Neural cell (in vitro differentiated cells): ENCODE measurements around the gene TOM1. TPM values are rescaled to one million over a fixed set of nuclear protein-coding genes. Genes with fewer than 3 reads are reported as not detected.

Experiments used
- H2AFZ ChIP-seq: fragments of 200-600, 300-800 bp; sonication (generic), shearing (Covaris generic); 2 replicates; pipeline ENCODE4 v1.6.0; 2014; ENCODE audit warnings: low read depth, mild to moderate bottlenecking, antibody characterized with exemption, low read length, moderate library complexity
- H3F3A ChIP-seq: fragments of 200-600 bp; shearing (Covaris generic); 2 replicates; pipeline ENCODE4 v1.6.1; 2016; ENCODE audit warnings: mild to moderate bottlenecking, moderate library complexity, mixed read lengths, antibody characterized with exemption, low read length; ENCODE audit not compliant: insufficient read depth, poor library complexity, severe bottlenecking
- H3K27ac ChIP-seq: fragments of 200-600, 300-800 bp; sonication (generic), shearing (Covaris generic); 2 replicates; pipeline ENCODE4 v1.5.1; 2014; ENCODE audit warnings: mild to moderate bottlenecking, low read length, moderate library complexity
- H3K27me3 ChIP-seq: fragments of 300-800, 200-600 bp; sonication (generic), shearing (Covaris generic); 2 replicates; pipeline ENCODE4 v1.6.0; 2014; ENCODE audit warnings: mild to moderate bottlenecking, low read depth, low read length, moderate library complexity; ENCODE audit not compliant: insufficient read depth
- H3K36me3 ChIP-seq: fragments of 300-800, 200-600 bp; sonication (generic), shearing (Covaris generic); 2 replicates; pipeline ENCODE4 v1.5.1; 2014; ENCODE audit warnings: mild to moderate bottlenecking, antibody characterized with exemption, low read length, moderate library complexity; ENCODE audit not compliant: insufficient read depth
- H3K4me2 ChIP-seq: fragments of 300-800, 200-600 bp; sonication (generic), shearing (Covaris generic); 2 replicates; pipeline ENCODE4 v1.6.0; 2014; ENCODE audit warnings: mild to moderate bottlenecking, low read length
- H3K4me3 ChIP-seq: fragments of 300-800, 200-600 bp; sonication (generic), shearing (Covaris generic); 2 replicates; pipeline ENCODE4 v1.5.1; 2014; ENCODE audit warnings: mild to moderate bottlenecking, low read length, moderate library complexity
- H3K79me2 ChIP-seq: fragments of 200-600 bp; shearing (Covaris generic); replicated peaks from 2 replicates; pipeline ENCODE4 v1.6.0; 2014; ENCODE audit warnings: mild to moderate bottlenecking, low read length, moderate library complexity; ENCODE audit not compliant: insufficient read depth
- H3K9ac ChIP-seq: fragments of 300-800, 200-600 bp; sonication (generic), shearing (Covaris generic); 2 replicates; pipeline ENCODE4 v1.6.1; 2016; ENCODE audit warnings: mild to moderate bottlenecking, low read length, mixed read lengths
- H3K9me2 ChIP-seq: fragments of 200-600 bp; shearing (Covaris generic); 2 replicates; pipeline ENCODE4 v1.6.1; 2016; ENCODE audit warnings: mild to moderate bottlenecking, low read length, mixed read lengths; ENCODE audit not compliant: insufficient read depth
- H3K9me3 ChIP-seq: fragments of 200-600, 300-800 bp; sonication (generic), shearing (Covaris generic); 2 replicates; pipeline ENCODE4 v1.6.1; 2016; ENCODE audit warnings: mild to moderate bottlenecking, mixed run types, low read length, moderate library complexity, mixed read lengths
- H4K20me1 ChIP-seq: fragments of 200-600 bp; shearing (Covaris generic); 2 replicates; pipeline ENCODE4 v1.6.1; 2016; ENCODE audit warnings: mild to moderate bottlenecking, mixed run types; ENCODE audit not compliant: insufficient read depth
- CTCF ChIP-seq: fragments of 450-650 bp; IDR thresholded peaks from 2 replicates; pipeline ENCODE4 v1.5.1; 2014; ENCODE audit warnings: antibody characterized with exemption, mild to moderate bottlenecking, moderate library complexity; ENCODE audit not compliant: poor library complexity, severe bottlenecking
- EP300 ChIP-seq: fragments of 450-650 bp; conservative IDR thresholded peaks from 2 replicates; pipeline ENCODE4 v1.6.1; 2014; ENCODE audit warnings: antibody characterized with exemption, mild to moderate bottlenecking, moderate library complexity; ENCODE audit not compliant: poor library complexity, severe bottlenecking
- EZH2 ChIP-seq: fragments of 200-600, 300-800 bp; shearing (Covaris generic), sonication (generic); IDR thresholded peaks from 2 replicates; pipeline ENCODE4 v1.6.1; 2014; ENCODE audit warnings: antibody characterized with exemption, low read length, borderline replicate concordance, mild to moderate bottlenecking; ENCODE audit not compliant: insufficient read depth, poor library complexity, severe bottlenecking
- MXI1 ChIP-seq: fragments of 450-650 bp; conservative IDR thresholded peaks from 2 replicates; pipeline ENCODE4 v1.6.1; 2014; ENCODE audit warnings: antibody characterized with exemption, mild to moderate bottlenecking; ENCODE audit not compliant: poor library complexity, severe bottlenecking
- POLR2AphosphoS5 ChIP-seq: IDR thresholded peaks from 2 replicates; pipeline ENCODE4 v1.6.1; 2012
- RAD21 ChIP-seq: fragments of 450-650 bp; conservative IDR thresholded peaks from 2 replicates; pipeline ENCODE4 v1.6.1; 2014; ENCODE audit warnings: antibody characterized with exemption, mild to moderate bottlenecking, moderate library complexity
- REST ChIP-seq: IDR thresholded peaks from 2 replicates; pipeline ENCODE4 v1.6.1; 2012; ENCODE audit warnings: borderline replicate concordance
- SMC3 ChIP-seq: fragments of 450-650 bp; conservative IDR thresholded peaks from 2 replicates; pipeline ENCODE4 v1.6.1; 2014; ENCODE audit warnings: antibody characterized with exemption, mild to moderate bottlenecking, moderate library complexity; ENCODE audit not compliant: poor library complexity
- TAF1 ChIP-seq: IDR thresholded peaks from 2 replicates; pipeline ENCODE4 v1.6.1; 2012; ENCODE audit warnings: low read depth
- polyA plus RNA-seq: library from polyadenylated mRNA; depleted of rRNA; stranded (reverse); fragments of >200 nt; gene quantifications from 2 replicates; pipeline ENCODE4 v1.2.3, GENCODE V29; 2014

TOM1 gene
- polyA plus RNA-seq, 1 donor from 2014 or later: 13.3 TPM

GRCh38 chr22:35315855-35316745 is 16.4 kb downstream of the TOM1 start:
- TF ChIP-seq RAD21 (no peak), POLR2AphosphoS5 (no peak), CTCF (no peak), TAF1 (no peak), SMC3 (no peak), MXI1 (no peak), EP300 (no peak), REST (no peak), EZH2 (no peak)
- Histone ChIP-seq H4K20me1 (no peaks in the 10 kb centered on the region), H3K4me3 (no peak overlapping the region), H3K9ac (no peak overlapping the region), H3F3A (no peaks in the 10 kb centered on the region), H3K4me2 (no peak overlapping the region), H2AFZ (no peak overlapping the region), H3K79me2 (no peaks in the 10 kb centered on the region), H3K9me3 (no peaks in the 10 kb centered on the region), H3K36me3 (no peaks in the 10 kb centered on the region), H3K9me2 (no peaks in the 10 kb centered on the region), H3K27me3 (no peaks in the 10 kb centered on the region), H3K27ac (no peak overlapping the region)

DNA sequence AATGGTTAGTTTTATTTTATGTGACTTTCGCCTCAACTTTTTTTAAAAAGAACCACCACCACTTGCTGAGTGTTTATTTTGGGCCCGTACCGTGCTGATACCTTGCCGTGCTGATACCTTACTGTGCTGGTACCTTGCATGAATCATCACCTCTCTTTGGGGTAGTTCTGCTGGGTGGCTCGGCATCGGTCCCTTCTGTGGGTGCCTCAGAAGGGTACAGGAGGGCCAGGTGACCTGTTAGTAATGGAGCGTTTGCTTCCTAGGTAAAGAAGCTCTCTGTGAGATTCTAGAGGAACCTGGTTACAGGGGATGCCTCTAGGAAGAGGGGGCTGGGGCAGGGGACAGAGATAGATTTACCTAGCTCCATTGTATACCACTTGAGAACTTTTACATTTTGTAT is 17.1 kb downstream of the TOM1 start:
- Histone ChIP-seq H3K9ac (no peak overlapping the region), H3K9me3 (no peaks in the 10 kb centered on the region), H3K4me2 (no peak overlapping the region), H3K27me3 (no peaks in the 10 kb centered on the region), H3K79me2 (no peaks in the 10 kb centered on the region), H3K36me3 (no peaks in the 10 kb centered on the region), H3F3A (no peaks in the 10 kb centered on the region), H3K27ac (no peak overlapping the region), H2AFZ (no peak overlapping the region), H4K20me1 (no peaks in the 10 kb centered on the region), H3K4me3 (no peak overlapping the region), H3K9me2 (no peaks in the 10 kb centered on the region)
- TF ChIP-seq EZH2 (no peak), TAF1 (no peak), EP300 (no peak), SMC3 (no peak), CTCF (no peak)
